D721Med (cell line): Measurements from ENCODE around the gene PAQR6.

Experiments used
- DNase-seq: peaks from one replicate; pipeline ENCODE4 v3.0.0; 2011; ENCODE audit warnings: low spot score; ENCODE audit not compliant: insufficient read length
- FAIRE-seq: peaks from 2 replicates; lab custom pipeline; 2011; peaks lifted over from hg19 to GRCh38; lab: Jason Lieb, UNC
- TF ChIP-seq, protein P1 (sequence below): IDR thresholded peaks from 2 replicates; pipeline ENCODE4 v1.5.1; 2012; ENCODE audit warnings: mild to moderate bottlenecking, control low read depth; ENCODE audit not compliant: insufficient read depth; ENCODE audit errors: missing control alignments

The PAQR6 gene

DNA sequence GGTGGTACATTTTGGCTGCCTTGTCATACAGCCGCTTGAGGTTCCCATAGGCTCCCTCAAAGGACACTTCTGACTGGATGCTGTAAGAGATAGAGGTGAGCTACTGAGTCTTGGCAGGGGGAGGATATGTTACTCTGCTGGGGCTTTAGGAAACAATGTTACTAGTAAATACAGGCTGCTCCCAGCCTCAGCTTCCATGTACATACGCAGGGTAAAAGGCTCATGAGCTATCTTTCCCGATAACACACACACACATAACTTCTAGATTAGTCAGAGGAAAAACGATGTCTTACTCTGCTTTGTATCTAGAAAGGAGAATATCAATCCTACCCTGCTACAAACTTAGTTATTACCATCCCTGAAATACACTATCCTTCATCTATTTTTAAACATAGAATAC is 20.5 kb upstream of the PAQR6 start:
- DNase-seq (no peak), FAIRE-seq (no peak)
- TF ChIP-seq, protein P1, sequence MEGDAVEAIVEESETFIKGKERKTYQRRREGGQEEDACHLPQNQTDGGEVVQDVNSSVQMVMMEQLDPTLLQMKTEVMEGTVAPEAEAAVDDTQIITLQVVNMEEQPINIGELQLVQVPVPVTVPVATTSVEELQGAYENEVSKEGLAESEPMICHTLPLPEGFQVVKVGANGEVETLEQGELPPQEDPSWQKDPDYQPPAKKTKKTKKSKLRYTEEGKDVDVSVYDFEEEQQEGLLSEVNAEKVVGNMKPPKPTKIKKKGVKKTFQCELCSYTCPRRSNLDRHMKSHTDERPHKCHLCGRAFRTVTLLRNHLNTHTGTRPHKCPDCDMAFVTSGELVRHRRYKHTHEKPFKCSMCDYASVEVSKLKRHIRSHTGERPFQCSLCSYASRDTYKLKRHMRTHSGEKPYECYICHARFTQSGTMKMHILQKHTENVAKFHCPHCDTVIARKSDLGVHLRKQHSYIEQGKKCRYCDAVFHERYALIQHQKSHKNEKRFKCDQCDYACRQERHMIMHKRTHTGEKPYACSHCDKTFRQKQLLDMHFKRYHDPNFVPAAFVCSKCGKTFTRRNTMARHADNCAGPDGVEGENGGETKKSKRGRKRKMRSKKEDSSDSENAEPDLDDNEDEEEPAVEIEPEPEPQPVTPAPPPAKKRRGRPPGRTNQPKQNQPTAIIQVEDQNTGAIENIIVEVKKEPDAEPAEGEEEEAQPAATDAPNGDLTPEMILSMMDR = no peak

DNA sequence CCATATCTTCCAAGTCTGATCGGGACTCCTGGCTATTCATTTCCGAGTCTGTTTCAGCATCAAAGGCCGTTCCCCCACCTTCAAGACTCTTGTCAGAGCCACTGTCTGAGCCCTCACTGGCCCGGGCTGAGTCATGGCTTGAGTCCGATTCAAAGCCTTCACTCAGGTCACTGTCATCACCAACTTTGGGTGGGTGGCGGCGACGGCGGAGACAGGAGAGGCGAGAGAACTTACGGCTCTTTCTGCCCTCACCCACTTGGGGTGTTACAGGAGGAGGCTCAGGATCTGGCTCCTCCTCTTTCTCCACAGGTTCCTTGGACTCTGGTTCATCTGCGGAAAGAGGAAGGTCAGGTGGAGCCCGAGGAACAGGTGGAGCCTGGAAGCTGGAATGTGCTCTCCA is 18.2 kb upstream of the PAQR6 start:
- no peak for FAIRE-seq
- TF ChIP-seq, protein P1 = no peak
- DNase-seq = no peak

DNA sequence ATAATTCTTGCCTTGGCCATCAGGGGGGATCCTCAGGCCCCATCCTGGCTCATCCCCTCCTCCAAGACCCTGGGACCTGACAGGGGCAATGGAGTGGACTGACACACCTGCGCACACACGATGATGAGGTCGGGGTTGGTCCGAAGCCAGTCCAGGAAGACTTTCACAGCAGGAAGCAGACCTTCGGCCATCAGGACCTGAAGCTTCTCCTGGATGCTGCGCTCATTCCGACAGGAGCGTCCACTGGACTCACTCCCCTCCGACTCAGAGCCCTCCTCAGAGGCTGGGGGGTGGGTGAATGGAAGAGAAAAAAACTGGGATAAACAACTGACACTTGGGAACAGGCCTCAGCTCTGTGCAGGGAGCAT is 15.4 kb upstream of the PAQR6 start:
- DNase-seq (no peak), FAIRE-seq (no peak)
- TF ChIP-seq, protein P1 = no peak

DNA sequence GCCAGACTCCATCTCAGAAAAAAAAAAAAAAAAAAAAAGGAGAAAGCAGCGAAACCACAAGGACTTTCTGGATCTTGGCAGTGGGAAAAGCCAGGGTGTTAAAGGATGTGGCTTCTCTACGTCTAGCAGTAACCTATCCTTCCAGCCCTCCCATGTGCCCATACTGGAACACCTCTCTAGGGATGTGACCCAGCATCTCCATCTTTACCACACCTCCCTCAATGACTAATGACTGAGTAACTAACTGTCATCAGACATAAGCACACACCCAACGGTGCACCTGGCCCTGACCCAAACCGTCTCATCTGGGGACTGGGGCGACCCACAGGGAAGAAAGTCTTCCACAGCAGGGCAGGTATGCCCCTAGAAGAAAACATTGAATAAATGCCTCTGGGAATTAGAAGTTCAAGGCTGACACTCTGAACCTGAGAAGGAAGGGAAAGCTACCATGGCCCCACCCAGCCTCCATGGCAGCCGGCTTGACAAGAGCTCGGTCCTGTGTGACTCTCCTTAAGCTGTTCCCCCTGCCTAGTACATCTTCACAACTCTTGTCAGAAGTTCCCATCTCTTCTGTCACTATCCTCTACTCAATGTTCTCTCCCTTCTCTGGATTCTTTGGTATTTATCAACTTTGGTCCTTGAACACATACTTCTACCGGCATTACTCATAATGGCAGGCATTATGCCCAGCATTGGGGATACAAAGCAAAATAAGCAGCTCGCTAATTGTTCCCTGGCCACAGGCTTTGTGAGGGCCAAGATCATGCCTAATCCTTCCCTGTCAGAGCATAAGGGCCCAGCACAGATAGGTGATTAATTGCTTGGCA is 14.8 kb upstream of the PAQR6 start:
- FAIRE-seq = no peak
- TF ChIP-seq, protein P1 = no peak
- DNase-seq = no peak

DNA sequence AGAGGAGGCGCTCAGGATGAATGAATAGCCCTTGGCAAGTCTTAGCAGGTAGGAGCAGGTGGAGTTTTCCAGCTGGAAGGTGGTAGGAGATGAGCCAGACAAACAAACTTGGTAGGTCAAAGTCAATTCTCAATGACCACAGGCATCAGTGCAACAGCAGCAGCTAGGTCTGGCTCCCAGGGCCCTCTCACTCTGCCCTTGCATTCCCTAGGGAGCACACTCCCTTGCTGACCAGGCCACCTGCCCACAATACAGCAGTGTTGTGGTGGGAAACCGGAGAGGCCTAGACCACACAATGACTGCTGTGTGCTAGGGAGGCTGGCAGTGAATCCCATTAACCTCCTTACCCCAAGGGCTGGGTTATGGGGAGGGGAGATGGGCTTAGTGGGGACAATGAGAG is 13.0 kb upstream of the PAQR6 start:
- TF ChIP-seq, protein P1 = no peak
- FAIRE-seq (no peak), DNase-seq (no peak)

DNA sequence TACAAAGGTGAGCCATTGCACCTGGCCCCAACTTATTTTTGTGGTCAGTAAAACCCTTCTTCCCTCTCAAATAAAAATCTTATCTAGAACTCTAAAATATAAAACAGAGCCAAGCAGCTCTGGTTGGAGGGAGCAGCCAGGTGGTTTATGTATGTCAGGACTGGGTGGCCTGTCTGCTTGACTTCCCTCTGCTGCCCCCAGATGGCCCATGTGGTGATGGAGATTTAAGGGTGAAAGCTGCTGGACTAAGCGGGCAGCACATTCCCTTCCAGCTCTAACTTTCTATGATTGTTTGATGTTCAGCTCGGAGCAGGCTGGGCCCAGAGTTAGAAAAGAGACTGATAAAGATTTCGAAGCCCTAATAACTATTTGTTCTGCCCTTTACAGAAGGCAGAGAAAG is 11.9 kb upstream of the PAQR6 start:
- TF ChIP-seq, protein P1 = no peak
- DNase-seq (no peak), FAIRE-seq (no peak)

DNA sequence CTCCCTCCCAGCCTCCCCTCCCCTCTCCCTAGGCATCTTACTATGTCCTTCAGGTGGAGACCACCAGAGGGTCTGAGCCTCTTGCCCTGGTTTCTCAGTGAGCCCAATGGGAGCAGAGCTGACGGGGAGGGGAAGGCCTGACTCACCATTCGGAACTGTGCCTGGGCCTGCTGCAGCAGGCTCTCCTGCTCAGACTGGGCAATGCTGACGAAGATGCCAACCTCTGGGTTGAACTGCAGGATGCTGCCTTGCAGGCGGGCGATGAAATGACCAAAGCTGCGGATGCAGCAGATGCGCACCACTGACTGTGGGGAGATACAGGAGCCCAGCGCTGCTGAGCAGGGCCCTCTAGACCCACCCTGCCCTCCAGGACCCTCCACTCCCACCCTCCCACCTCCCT is 11.0 kb upstream of the PAQR6 start:
- FAIRE-seq (no peak), DNase-seq (no peak)
- TF ChIP-seq, protein P1 = no peak
